Activated gamma-delta T cell treated with Interleukin-2 at 50 U/mL for 16 hours (primary cell): ENCODE results near the gene HERC2.
"Not testable (repeated sequence)": the region's sequence is repeated elsewhere in the genome, so short reads cannot be mapped to it uniquely, and the experiment has no call there.

ENCODE experiments used
- DNase-seq: peaks from one replicate; pipeline ENCODE4 v3.0.0-alpha.2; 2020

Gene HERC2

GRCh38 chr15:28221696-28222095 lies 100.3 kb downstream of the HERC2 start:
- DNase-seq = not testable (repeated sequence)

GRCh38 chr15:28219116-28219515 lies 102.9 kb downstream of the HERC2 start:
- no peak for DNase-seq

DNA sequence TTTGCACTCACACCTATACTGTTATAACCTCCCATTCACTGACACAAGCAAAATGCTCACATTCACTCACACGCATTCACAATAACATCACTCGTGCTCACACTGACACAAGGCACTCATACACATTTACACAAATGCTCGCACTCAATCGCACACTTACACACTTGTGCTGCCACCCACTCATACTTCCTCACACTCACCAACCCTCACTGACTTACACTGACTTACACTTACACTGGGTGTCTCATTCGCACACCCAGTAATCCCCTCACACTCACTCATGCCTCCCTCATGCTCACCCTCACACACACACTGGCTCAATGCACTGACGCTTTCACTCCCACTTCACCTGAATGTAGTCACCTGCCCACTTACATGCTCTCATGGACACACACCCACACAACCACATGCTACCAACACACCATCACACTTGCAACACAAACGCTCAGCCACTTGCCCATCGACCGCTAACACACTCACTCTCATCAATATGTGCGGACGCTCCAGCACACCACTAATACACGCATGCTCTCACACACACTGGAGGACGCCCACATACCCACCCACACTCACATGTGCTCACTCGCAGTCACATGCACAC lies 104.9 kb downstream of the HERC2 start:
- not testable (repeated sequence) for DNase-seq

- DNase-seq = not testable (repeated sequence)
These were observed 106.5 kb downstream of the HERC2 start for GRCh38 chr15:28215521-28215920.

DNA sequence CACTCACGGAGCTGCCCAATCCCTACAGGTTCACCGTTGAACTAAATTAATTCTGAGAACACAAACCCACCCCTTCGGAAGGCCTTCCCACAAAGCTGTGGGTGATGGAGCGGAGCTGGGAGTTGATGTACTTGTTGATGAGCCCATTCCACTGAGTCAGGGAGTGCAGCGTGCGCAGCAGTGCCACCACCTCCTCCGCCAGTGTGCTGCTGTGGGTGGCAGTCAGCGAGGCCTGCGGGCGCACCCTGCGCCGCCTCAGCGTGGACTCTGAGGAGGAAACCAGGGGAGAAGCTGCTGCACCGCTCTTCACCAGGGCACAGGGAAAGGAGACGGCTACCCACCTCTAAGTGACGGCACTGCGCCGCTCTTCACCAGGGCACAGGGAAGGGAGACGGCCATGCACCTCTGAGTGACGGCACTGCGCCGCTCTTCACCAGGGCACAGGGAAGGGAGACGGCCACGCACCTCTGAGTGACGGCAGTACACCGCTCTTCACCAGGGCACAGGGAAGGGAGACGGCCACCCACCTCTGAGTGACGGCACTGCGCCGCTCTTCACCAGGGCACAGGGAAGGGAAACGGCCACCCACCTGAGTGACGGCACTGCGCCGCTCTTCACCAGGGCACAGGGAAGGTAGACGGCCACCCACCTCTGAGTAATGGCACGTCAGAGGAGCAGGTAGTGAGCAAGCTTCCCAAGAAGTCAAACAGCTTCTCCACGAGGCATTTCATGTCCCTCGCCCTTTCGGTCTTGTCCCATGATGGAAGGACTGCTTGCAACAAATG lies 107.8 kb downstream of the HERC2 start:
- DNase-seq = not testable (repeated sequence)

DNA sequence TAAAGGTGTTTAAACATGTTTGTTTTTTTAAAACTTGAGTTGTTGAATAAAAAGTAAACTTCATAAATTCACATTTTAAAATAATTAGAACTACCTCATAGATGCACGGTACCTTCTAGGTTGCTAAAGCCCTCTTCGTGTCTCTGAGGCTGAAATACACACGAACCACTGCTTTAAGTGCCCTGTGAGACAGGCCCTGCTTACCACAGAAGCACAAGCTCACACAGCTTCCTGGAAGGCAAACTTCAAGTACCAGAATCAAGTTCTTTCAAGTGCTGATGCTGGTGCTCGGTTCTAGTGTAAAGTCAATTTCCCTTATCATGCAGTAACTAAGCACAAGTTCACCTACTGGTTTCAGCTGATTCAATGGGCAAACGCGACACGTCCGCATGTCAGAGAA lies 108.6 kb downstream of the HERC2 start:
- not testable (repeated sequence) for DNase-seq

DNA sequence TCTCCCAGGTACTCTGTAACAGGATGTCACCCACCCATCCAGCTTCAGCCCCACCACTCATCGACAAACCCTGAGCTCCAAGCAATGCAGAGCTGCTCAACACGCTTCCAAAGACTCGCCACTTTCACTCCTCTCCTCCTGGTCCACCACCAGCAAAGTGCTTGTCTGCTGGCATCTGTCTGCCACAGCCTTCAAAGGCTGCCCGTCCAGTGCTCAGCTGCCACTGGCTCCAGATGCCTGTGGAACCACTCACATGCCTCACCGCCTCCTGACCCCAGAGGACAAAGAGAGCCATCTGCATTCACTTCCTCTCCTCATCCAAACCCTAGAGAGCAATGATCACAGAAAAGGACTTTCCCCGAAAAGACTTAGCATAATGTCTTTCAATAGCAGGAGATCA lies 113.4 kb downstream of the HERC2 start:
- no peak for DNase-seq

GRCh38 chr15:28205640-28206039 lies 116.3 kb downstream of the HERC2 start:
- DNase-seq = not testable (repeated sequence)

- DNase-seq = not testable (repeated sequence)
These were observed 118.7 kb downstream of the HERC2 start for GRCh38 chr15:28203055-28203828.

GRCh38 chr15:28202124-28202523 lies 119.9 kb downstream of the HERC2 start:
- not testable (repeated sequence) for DNase-seq

GRCh38 chr15:28198215-28198614 lies 123.8 kb downstream of the HERC2 start:
- DNase-seq = not testable (repeated sequence)

DNA sequence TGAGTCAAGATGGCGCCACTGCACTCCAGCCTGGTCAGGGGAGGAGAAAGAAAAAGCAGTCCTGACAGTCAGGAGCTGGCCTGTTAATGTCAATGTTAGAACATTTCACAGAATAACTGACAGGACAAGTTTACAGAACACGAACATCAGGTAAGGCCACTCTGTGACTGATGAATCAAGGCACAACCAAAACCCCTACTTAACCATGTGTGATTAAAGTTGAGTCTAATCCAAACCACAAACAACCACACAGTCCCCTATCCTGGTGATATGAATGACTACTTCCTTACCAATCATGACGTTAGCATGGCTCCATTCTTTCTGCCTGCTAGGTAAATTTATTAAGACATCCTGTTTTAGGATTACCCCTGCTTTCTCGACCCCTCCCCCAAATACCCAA lies 124.3 kb downstream of the HERC2 start:
- not testable (repeated sequence) for DNase-seq

DNA sequence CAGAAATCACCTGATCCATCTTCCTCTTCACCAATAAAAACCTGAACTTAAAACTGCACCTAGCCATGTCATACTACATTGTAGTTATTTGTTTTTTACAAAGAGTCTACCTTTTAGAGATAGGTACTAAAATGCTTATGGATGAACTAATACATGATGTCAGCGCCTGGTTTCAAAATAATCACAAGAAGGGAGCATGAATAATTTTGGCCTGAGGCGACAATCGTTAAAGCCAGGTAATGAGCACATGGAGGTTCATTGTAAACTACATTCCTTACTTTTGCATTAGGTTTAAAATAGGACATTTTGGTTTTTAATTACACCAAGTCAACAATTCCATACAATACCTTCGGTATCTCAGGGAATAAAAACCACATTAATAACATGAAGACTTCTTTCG lies 125.4 kb downstream of the HERC2 start:
- not testable (repeated sequence) for DNase-seq

DNA sequence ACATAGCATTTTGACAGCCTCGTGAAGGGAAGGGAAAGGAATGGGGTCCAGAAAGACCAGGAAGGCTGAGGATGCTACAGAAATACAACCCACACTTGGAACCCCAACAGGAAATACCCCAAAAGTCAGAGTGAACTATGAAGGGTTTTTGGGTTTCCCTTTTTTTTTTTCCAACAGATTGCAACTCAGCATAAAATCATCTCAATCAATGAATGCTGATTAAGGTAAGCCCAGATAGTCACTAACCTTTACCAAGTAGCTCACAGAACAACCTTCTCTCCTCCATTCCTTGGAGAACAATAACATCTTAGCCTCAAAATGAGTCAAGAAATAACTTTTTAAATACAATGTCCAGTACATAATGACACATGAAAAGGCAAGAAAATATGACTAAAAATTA lies 129.2 kb downstream of the HERC2 start:
- no peak for DNase-seq

- DNase-seq = no peak
These were observed 130.1 kb downstream of the HERC2 start for GRCh38 chr15:28191832-28192231.

GRCh38 chr15:28190391-28191174 lies 131.4 kb downstream of the HERC2 start:
- no peak for DNase-seq

DNA sequence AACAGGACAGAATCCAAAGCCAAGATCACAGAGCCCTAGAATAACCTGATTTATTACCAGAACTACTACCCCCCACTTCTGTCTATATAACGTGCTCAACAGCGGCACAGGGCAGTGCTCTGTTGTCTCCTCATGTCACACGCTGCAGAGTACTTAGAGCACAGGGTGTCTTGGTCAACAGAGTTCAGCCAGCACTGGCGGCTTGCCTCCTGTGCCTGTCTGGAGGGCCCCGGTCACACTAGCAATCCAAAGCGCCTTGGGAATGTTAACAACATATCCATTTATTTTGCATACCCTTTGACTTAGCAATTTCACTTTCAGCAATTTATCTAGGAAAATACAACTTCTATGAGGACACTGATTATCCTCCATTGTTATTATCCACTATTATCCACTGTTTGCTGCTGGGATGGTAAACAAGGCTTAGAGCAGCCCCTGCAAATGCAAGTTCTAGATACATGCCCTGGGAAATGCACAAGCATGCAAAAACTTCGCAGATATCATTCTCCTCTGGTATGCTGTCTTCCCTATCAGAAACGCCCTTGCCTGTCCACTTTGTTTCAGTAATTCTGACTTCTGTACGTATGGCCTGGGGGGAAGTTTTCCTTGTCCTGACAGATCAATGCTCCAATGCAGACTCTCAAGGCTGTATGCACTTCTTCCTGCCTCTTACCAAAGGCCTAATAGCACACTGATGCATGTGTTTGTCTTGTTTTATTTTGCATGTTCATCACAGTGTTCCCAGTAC lies 136.7 kb downstream of the HERC2 start:
- DNase-seq = no peak

DNA sequence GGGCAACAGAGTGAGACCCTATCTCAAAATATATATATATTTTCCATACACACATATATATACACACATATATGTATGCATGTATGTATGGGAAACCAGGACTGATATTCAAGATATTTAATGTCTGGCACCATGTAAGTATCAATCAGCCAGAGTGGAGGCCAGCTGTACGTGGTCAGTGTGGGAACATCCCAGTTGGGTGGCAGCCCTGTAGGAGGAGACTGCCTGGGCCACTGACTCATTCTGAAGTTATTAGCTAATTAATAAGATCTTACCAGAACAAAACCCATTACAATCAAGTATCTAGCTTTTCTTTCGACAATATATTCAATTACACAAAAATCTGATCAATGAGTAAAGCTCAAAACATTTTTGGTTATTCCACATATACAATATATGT lies 137.8 kb downstream of the HERC2 start:
- DNase-seq = no peak

- DNase-seq = no peak
These were observed 139.2 kb downstream of the HERC2 start for GRCh38 chr15:28182731-28183130.

GRCh38 chr15:28182216-28182615 lies 139.8 kb downstream of the HERC2 start:
- DNase-seq = no peak

DNA sequence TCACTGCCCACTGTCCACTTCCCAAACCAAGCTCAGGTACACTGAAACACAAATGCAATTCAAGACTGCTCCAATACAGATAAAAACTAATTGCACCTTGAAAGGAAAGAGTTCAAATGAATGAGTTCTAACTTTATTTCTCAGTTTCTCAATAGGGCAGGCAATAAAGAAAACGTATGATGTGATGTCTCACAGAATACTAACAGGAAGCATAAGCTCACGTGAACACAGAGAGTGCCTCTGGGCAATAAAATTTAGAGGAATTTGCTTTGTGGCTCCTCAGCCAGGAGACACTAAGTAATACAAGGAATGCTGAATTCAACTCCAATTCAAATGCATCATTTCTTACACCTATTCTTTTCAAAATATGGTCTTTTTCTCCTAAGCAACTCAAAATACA lies 140.6 kb downstream of the HERC2 start:
- DNase-seq = no peak

- DNase-seq = no peak
These were observed 142.7 kb downstream of the HERC2 start for GRCh38 chr15:28179270-28179669.
